Kidney epithelial cell (primary cell): ENCODE results near the gene CHAD. TPM values are rescaled to one million over a fixed set of nuclear protein-coding genes. Genes with fewer than 3 reads are reported as not detected.
A peak's percentile ranks its signal among the peaks of the same experiment; 100 is the strongest.

Experiments used
- DNase-seq: peaks from one replicate; pipeline ENCODE4 v3.0.0-alpha.2; 2010; ENCODE audit warnings: low read depth
- H3K27me3 ChIP-seq: 2 replicates; pipeline ENCODE4 v1.6.0; 2011; ENCODE audit warnings: low read length; ENCODE audit not compliant: control insufficient read depth, insufficient read depth
- H3K36me3 ChIP-seq: 2 replicates; pipeline ENCODE4 v1.5.1; 2011; ENCODE audit warnings: low read length; ENCODE audit not compliant: control insufficient read depth, insufficient read depth
- H3K4me3 ChIP-seq: 2 replicates; pipeline ENCODE4 v1.5.1; 2011; ENCODE audit warnings: low read depth, mild to moderate bottlenecking, control low read depth, low read length
- total RNA-seq: library from RNA; depleted of rRNA; stranded (reverse); fragments of >200 nt; gene quantifications from 2 replicates; pipeline ENCODE4 v1.2.3, GENCODE V29; 2015
- TF ChIP-seq, protein P1 (sequence below): IDR thresholded peaks from 2 replicates; pipeline ENCODE4 v1.5.1; 2011; ENCODE audit warnings: mild to moderate bottlenecking, moderate library complexity, low read length, control low read depth, inconsistent platforms; ENCODE audit not compliant: insufficient read depth, poor library complexity, severe bottlenecking

Gene CHAD
- total RNA-seq, 1 donor from 2014 or later: not detected

DNA sequence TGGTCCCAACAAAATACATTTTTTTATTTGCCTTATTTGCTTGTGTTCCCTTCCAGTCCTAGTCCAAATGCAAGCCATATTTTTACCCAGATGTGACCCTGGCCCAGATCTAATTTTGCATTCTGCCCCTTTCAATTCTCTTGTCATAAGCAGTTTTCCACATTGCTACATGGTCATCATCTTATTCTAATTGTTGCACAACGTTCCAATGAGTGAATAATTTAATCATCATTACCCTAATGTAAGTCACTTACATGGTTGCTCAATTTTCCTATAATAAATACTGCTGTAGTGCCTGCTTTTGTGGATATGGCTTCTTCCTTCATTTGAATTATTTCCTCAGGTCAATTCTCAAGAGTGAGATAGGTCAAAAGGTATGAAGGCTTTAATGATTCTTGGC lies 22.8 kb upstream of the CHAD start:
- no peaks in the 10 kb centered on the region for H3K27me3 ChIP-seq
- TF ChIP-seq, protein P1, sequence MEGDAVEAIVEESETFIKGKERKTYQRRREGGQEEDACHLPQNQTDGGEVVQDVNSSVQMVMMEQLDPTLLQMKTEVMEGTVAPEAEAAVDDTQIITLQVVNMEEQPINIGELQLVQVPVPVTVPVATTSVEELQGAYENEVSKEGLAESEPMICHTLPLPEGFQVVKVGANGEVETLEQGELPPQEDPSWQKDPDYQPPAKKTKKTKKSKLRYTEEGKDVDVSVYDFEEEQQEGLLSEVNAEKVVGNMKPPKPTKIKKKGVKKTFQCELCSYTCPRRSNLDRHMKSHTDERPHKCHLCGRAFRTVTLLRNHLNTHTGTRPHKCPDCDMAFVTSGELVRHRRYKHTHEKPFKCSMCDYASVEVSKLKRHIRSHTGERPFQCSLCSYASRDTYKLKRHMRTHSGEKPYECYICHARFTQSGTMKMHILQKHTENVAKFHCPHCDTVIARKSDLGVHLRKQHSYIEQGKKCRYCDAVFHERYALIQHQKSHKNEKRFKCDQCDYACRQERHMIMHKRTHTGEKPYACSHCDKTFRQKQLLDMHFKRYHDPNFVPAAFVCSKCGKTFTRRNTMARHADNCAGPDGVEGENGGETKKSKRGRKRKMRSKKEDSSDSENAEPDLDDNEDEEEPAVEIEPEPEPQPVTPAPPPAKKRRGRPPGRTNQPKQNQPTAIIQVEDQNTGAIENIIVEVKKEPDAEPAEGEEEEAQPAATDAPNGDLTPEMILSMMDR: no peak
- DNase-seq: no peak
- H3K4me3 ChIP-seq: no peak overlapping the region
- no peaks in the 10 kb centered on the region for H3K36me3 ChIP-seq

DNA sequence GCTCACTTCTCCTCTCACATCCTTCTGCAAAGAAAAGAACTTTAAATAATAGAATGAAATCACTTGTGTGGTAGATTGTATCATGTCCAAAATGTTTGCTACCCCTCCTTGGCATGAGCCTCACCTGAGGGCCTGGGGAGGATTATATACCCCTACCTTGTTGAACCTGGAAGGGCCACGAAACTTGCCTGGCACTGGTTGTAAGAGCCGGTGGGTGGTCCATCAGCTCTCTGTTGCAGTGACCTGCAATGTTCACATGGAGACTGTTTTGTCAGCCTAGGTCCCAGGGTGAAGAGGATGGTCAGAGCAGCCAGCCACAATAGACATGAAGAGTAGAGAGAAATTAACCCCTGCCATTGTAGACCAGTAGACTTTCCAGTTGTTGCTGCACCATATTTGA lies 20.2 kb upstream of the CHAD start:
- no peak overlapping the region for H3K4me3 ChIP-seq
- no peak for DNase-seq
- no peaks in the 10 kb centered on the region for H3K27me3 ChIP-seq
- peaks cover 1% of the 10 kb centered on the region for H3K36me3 ChIP-seq
- TF ChIP-seq, protein P1: no peak

DNA sequence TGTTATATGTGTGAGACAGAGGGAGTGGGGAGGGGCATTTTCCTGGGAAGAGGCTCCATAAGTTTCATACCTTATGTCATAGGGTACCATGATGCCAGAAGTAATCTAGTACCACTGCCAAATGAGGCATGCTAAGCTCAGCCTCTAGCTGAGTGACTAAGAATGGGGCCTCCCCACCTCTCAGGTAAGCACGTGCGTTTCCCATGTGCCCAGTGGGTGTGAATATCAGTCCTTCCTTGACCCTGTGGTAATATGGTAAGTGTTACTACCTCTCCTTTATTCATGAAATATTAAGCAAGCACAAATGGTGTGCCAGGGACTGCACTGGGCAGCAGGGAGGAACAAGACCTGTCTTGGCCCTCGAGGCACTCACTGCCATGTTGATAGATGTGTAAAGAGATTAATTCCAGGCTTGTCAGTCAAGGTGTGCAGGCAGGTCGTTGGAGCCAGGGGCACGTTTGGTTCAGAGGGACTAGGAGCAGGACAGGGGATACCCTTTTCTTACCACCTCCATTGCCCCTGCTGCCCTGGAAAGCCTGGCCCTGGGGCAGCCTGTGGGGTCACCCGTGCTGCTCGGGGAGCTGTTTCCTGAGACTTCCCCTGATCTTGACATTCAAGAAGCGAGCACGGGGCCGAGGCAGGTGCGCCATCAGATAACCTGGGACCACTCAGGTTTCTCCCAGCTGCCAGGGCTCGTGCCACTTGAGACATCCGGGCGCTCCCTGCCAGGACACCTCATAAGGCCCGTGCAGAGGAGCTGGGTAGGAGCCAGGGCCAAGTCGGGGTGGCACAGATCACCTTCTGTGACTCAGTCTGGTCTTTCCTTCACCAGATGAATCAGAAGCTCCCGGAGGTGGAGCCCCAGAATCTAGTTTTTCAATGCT lies 18.8 kb upstream of the CHAD start:
- TF ChIP-seq, protein P1: no peak
- H3K36me3 ChIP-seq: peaks cover 1% of the 10 kb centered on the region
- no peak overlapping the region for H3K4me3 ChIP-seq
- no peak for DNase-seq
- no peaks in the 10 kb centered on the region for H3K27me3 ChIP-seq

DNA sequence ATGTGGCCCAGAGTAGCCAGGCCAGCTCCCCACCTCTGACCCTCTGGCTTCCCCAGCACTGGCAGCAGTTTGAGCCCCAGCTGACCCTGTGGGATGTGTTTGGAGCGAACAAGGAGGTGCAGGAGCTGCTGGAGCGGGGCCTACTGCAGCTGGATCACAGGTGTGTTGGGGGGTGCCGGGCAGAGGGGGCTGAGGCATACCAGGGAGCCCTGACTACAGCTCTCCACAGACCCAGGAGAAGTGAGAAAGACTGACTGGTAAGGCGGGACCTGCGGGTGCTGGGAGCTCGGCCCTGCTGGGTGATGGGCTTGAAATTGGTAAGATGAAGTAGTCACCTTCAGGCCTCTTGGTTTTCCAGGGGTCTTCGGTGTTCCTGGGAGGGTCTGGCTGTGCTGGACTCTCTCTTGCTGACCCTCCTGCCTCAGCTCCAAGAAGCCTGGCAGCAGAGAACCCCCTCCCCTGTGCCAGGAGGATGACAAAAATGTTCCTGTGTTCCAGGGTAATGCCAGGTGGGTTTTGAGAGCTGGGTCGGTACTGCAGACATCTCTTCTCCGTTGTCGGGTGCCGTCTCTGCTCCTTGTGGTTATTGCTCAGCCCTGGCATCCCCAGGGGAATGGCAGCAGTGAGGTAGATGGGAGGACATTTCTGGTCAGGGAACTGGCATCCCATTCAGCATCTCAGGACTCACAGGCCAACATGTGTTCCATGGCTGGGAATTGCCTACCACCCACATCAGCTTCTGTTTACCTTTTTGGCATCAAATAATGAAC lies 15.9 kb upstream of the CHAD start:
- Histone ChIP-seq H3K36me3 (peaks cover 3% of the 10 kb centered on the region), H3K27me3 (no peaks in the 10 kb centered on the region), H3K4me3 (no peak overlapping the region)
- TF ChIP-seq, protein P1: no peak
- no peak for DNase-seq

DNA sequence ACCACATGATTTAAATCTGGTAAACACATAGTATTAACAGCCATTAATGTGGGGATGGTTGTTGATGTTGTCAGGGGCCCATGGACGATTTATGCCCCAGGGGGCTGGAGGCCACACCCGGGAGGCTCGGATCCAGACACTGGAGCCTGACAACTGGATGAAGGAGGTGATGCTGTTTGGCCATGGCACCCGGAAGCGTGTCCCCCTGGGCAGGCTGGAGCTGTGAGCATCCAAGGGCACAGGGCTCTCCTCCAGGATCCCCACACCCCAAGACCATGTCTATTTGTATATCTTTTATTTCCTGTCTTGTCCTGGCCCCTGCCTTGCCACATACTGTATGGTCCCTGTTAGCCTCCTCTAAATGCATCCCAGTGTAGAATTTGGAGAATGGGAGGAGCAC lies 14.6 kb upstream of the CHAD start:
- peaks cover 3% of the 10 kb centered on the region for H3K36me3 ChIP-seq
- H3K4me3 ChIP-seq: no peak overlapping the region
- DNase-seq: no peak
- TF ChIP-seq, protein P1: no peak
- H3K27me3 ChIP-seq: no peaks in the 10 kb centered on the region

DNA sequence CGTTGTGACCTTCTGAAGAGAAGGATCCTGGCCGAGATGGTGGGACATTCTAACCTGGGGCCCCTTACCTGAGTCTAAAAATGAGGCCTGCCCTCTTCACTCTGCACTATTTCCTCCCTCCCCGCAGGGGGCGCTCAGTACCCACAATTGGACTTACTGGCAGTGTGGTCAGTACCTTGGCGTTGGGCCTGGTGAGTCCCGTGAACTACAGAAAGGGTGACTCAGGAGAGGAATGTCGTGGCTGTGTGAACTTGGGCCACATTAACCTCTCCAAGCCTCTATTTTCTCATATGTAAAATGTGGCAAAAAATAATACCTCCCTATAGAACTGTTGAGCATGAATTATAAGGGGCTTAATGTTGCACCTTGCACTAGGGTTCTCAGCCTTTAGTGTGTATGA lies 13.8 kb upstream of the CHAD start:
- Histone ChIP-seq H3K27me3 (no peaks in the 10 kb centered on the region), H3K36me3 (peaks cover 3% of the 10 kb centered on the region), H3K4me3 (no peak overlapping the region)
- TF ChIP-seq, protein P1: peak; percentile 92
- DNase-seq: peak; percentile 88
